Liver (tissue), 3 donors: Measurements from ENCODE around the gene APOBEC3G.

Experiments
- FOXA2 ChIP-seq: IDR thresholded peaks from 2 replicates; pipeline ENCODE4 v1.6.1; 2016; ENCODE audit warnings: antibody characterized with exemption
- TAF1 ChIP-seq: conservative IDR thresholded peaks from 2 replicates; pipeline ENCODE4 v1.6.1; 2016; ENCODE audit warnings: antibody characterized with exemption, mild to moderate bottlenecking
- TF ChIP-seq, protein P1 (sequence below): fragments of 150-350 bp; IDR thresholded peaks from 2 replicates; pipeline ENCODE4 v1.5.1; 2017; ENCODE audit warnings: improper control_type of control experiment, low read depth, low read length; ENCODE audit not compliant: missing input control
- TF ChIP-seq, protein P2 (sequence below): IDR thresholded peaks from 2 replicates; pipeline ENCODE4 v1.6.1; 2016; ENCODE audit warnings: antibody characterized with exemption
- TF ChIP-seq, protein P3 (sequence below): IDR thresholded peaks from 2 replicates; pipeline ENCODE4 v1.6.1; 2016; ENCODE audit warnings: antibody characterized with exemption
- donor health status: healthy.
- donor health status: healthy.

DNA sequence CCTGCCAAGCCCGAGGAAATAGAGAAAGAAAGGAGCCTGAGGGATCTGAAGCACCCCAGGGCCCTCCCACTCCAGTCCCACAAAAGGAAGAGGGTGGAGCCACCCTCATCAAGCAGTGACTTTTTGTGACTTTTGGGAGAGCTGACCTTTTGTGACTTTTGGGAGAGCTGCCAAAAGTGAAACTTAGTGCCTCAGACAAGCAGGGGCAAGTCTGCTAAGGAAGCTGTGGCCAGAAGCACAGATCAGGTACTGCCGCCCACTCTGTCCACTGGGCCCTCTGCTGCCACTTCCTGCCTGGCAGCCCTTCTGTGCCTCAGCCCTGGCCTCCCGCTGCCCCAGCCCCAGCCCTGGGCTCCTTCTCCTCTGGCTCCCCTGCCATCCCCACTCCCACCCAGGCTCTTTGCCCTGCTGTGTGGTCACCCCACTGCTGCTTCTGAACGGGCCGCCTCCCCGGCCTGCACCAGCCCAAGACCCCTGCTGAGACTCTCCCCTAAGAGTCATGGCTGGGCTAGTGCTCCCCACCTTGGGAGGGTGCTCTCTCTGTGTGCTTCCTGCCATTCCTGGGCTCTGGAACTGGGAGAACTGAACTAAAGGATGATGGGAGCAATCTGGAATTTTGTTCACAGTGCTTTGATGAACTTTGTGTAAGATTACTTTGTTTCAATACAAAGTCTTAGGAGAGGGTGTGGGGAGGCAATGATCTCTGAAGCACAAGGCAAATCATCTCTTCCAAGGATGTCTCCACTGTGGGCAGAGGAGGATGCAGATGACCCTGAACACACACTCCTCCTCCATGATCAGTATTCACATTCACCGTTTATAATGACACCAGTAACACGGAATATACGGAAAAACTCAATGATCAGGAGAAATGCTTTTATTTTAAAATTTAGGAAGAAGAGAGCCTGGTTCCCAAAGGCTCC is 20.3 kb downstream of the APOBEC3G start, which contains the start of gene APOBEC3H:
- TF ChIP-seq, protein P1, sequence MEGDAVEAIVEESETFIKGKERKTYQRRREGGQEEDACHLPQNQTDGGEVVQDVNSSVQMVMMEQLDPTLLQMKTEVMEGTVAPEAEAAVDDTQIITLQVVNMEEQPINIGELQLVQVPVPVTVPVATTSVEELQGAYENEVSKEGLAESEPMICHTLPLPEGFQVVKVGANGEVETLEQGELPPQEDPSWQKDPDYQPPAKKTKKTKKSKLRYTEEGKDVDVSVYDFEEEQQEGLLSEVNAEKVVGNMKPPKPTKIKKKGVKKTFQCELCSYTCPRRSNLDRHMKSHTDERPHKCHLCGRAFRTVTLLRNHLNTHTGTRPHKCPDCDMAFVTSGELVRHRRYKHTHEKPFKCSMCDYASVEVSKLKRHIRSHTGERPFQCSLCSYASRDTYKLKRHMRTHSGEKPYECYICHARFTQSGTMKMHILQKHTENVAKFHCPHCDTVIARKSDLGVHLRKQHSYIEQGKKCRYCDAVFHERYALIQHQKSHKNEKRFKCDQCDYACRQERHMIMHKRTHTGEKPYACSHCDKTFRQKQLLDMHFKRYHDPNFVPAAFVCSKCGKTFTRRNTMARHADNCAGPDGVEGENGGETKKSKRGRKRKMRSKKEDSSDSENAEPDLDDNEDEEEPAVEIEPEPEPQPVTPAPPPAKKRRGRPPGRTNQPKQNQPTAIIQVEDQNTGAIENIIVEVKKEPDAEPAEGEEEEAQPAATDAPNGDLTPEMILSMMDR = no peak
- TF ChIP-seq, protein P2, sequence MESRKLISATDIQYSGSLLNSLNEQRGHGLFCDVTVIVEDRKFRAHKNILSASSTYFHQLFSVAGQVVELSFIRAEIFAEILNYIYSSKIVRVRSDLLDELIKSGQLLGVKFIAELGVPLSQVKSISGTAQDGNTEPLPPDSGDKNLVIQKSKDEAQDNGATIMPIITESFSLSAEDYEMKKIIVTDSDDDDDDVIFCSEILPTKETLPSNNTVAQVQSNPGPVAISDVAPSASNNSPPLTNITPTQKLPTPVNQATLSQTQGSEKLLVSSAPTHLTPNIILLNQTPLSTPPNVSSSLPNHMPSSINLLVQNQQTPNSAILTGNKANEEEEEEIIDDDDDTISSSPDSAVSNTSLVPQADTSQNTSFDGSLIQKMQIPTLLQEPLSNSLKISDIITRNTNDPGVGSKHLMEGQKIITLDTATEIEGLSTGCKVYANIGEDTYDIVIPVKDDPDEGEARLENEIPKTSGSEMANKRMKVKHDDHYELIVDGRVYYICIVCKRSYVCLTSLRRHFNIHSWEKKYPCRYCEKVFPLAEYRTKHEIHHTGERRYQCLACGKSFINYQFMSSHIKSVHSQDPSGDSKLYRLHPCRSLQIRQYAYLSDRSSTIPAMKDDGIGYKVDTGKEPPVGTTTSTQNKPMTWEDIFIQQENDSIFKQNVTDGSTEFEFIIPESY = no peak
- TF ChIP-seq, protein P3, sequence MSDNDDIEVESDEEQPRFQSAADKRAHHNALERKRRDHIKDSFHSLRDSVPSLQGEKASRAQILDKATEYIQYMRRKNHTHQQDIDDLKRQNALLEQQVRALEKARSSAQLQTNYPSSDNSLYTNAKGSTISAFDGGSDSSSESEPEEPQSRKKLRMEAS = no peak
- TF ChIP-seq FOXA2 = no peak
- no peak for TF ChIP-seq TAF1
